Osteocyte (in vitro differentiated cells): Measurements from ENCODE around the gene RNU2-63P. TPM values are rescaled to one million over a fixed set of nuclear protein-coding genes. Genes with fewer than 3 reads are reported as not detected.
"Not testable (repeated sequence)": the region's sequence is repeated elsewhere in the genome, so short reads cannot be mapped to it uniquely, and the experiment has no call there.

Source experiments
- DNase-seq: peaks from one replicate; pipeline ENCODE4 v3.0.0; 2021; ENCODE audit warnings: mixed read lengths; ENCODE audit not compliant: unreplicated experiment; ENCODE audit errors: extremely low spot score
- H3K27ac Mint-ChIP-seq: one replicate; pipeline ENCODE4 v1.8.0; 2021; ENCODE audit warnings: mild to moderate bottlenecking, mixed read lengths; ENCODE audit not compliant: unreplicated experiment
- H3K27me3 Mint-ChIP-seq: one replicate; pipeline ENCODE4 v1.8.0; 2021; ENCODE audit warnings: mixed read lengths; ENCODE audit not compliant: unreplicated experiment
- H3K36me3 Mint-ChIP-seq: one replicate; pipeline ENCODE4 v1.8.0; 2021; ENCODE audit warnings: mixed read lengths; ENCODE audit not compliant: unreplicated experiment
- H3K4me1 Mint-ChIP-seq: one replicate; pipeline ENCODE4 v1.8.0; 2021; ENCODE audit warnings: mixed read lengths; ENCODE audit not compliant: unreplicated experiment
- H3K4me3 Mint-ChIP-seq: one replicate; pipeline ENCODE4 v1.8.0; 2021; ENCODE audit warnings: mild to moderate bottlenecking, moderate library complexity, mixed read lengths; ENCODE audit not compliant: unreplicated experiment
- H3K9me3 Mint-ChIP-seq: one replicate; pipeline ENCODE4 v1.8.0; 2021; ENCODE audit warnings: mixed read lengths; ENCODE audit not compliant: unreplicated experiment
- CTCF ChIP-seq: fragments of 200-600 bp; sonication (generic); IDR thresholded peaks from 2 replicates; pipeline ENCODE4 v1.5.0; 2021; ENCODE audit warnings: antibody characterized with exemption, mild to moderate bottlenecking, moderate library complexity
- total RNA-seq: library from RNA; stranded (reverse); gene quantifications from 2 replicates; pipeline ENCODE4 v1.2.1, GENCODE V29; 2021

Gene RNU2-63P
- total RNA-seq, 1 donor from 2014 or later, result not detected

- no peak for TF ChIP-seq CTCF
- DNase-seq, result peak; percentile 27
- peaks cover 8% of the 10 kb centered on the region for H3K4me1 Mint-ChIP-seq
- no peak overlapping the region for H3K4me3 Mint-ChIP-seq
- no peaks in the 10 kb centered on the region for H3K36me3 Mint-ChIP-seq
- H3K27me3 Mint-ChIP-seq, result peaks cover 7% of the 10 kb centered on the region
- H3K9me3 Mint-ChIP-seq, result no peaks in the 10 kb centered on the region
- no peak overlapping the region for H3K27ac Mint-ChIP-seq
These were observed 19.8 kb downstream of the RNU2-63P start for GRCh38 chr2:87996570-87996969.

- no peak for DNase-seq
These were observed 20.6 kb downstream of the RNU2-63P start for GRCh38 chr2:87995756-87996155.

GRCh38 chr2:87994304-87994850 lies 22.0 kb downstream of the RNU2-63P start:
- not testable (repeated sequence) for H3K4me1 Mint-ChIP-seq, H3K27me3 Mint-ChIP-seq, H3K4me3 Mint-ChIP-seq, H3K9me3 Mint-ChIP-seq, H3K27ac Mint-ChIP-seq, DNase-seq, H3K36me3 Mint-ChIP-seq

More at GRCh38 chr2:87995756-87996155, 20.6 kb downstream of the RNU2-63P start:
- no peak overlapping the region for H3K27ac Mint-ChIP-seq
- TF ChIP-seq CTCF, result no peak
- peaks cover 7% of the 10 kb centered on the region for H3K4me1 Mint-ChIP-seq
- no peak overlapping the region for H3K4me3 Mint-ChIP-seq
- no peaks in the 10 kb centered on the region for H3K36me3 Mint-ChIP-seq
- no peaks in the 10 kb centered on the region for H3K9me3 Mint-ChIP-seq
- peaks cover 7% of the 10 kb centered on the region for H3K27me3 Mint-ChIP-seq

- H3K27me3 Mint-ChIP-seq, H3K27ac Mint-ChIP-seq, H3K4me3 Mint-ChIP-seq, H3K36me3 Mint-ChIP-seq, DNase-seq, H3K9me3 Mint-ChIP-seq, H3K4me1 Mint-ChIP-seq: not testable (repeated sequence)
These were observed 23.8 kb downstream of the RNU2-63P start for GRCh38 chr2:87992569-87992968.

- not testable (repeated sequence) for H3K27ac Mint-ChIP-seq, DNase-seq, H3K27me3 Mint-ChIP-seq, H3K4me1 Mint-ChIP-seq, H3K36me3 Mint-ChIP-seq, H3K9me3 Mint-ChIP-seq, H3K4me3 Mint-ChIP-seq
These were observed 28.9 kb downstream of the RNU2-63P start for GRCh38 chr2:87987473-87987872.

- H3K36me3 Mint-ChIP-seq, H3K27ac Mint-ChIP-seq, DNase-seq, H3K4me3 Mint-ChIP-seq, H3K9me3 Mint-ChIP-seq, H3K4me1 Mint-ChIP-seq, H3K27me3 Mint-ChIP-seq: not testable (repeated sequence)
These were observed 30.4 kb downstream of the RNU2-63P start for GRCh38 chr2:87985902-87986301.

- H3K9me3 Mint-ChIP-seq, H3K4me3 Mint-ChIP-seq, H3K27me3 Mint-ChIP-seq, H3K27ac Mint-ChIP-seq, H3K36me3 Mint-ChIP-seq, H3K4me1 Mint-ChIP-seq, DNase-seq: not testable (repeated sequence)
These were observed 35.2 kb downstream of the RNU2-63P start for GRCh38 chr2:87981182-87981581.

- not testable (repeated sequence) for H3K36me3 Mint-ChIP-seq, DNase-seq, H3K27ac Mint-ChIP-seq, H3K9me3 Mint-ChIP-seq, H3K4me1 Mint-ChIP-seq, H3K27me3 Mint-ChIP-seq, H3K4me3 Mint-ChIP-seq
These were observed 44.0 kb downstream of the RNU2-63P start for GRCh38 chr2:87972385-87972784.

Other genes with a start within 250 kb of the RNU2-63P start
- 7.9 and 9.8 TPM in 2 replicates for gene RGPD2, start 190.8 kb downstream of the RNU2-63P start, total RNA-seq
- gene KRCC1, start 39.2 kb upstream of the RNU2-63P start, total RNA-seq, result 20.8 and 22.4 TPM in 2 replicates
- gene SMYD1, start 51.3 kb upstream of the RNU2-63P start, total RNA-seq, result not detected in 2 replicates
- not detected in 2 replicates for gene FABP1, start 111.5 kb upstream of the RNU2-63P start, total RNA-seq
- 0.19 and 0.26 TPM in 2 replicates for gene THNSL2, start 153.8 kb upstream of the RNU2-63P start, total RNA-seq